Gastrocnemius medialis (tissue), 4 donors: ENCODE data around the gene SLC4A1AP.

Experiments
- POLR2A ChIP-seq, 2 donors: fragments of 450-650 bp; IDR thresholded peaks; one replicate each; pipeline ENCODE4 v1.6.1; 2017; ENCODE audit warnings: antibody characterized with exemption in 2 of 2, mild to moderate bottlenecking in 2 of 2, moderate library complexity in 2 of 2
- TF ChIP-seq, protein P1 (sequence below), 5 experiments: fragments of 450-650 bp in 3 of 5; fragments of 200-600 bp in 2 of 5; sonication (generic) in 2 of 5; IDR thresholded peaks in 4 of 5; conservative IDR thresholded peaks in 1 of 5; 1 replicate in 4 of 5; 2 replicates in 1 of 5; pipeline ENCODE4 v1.5.1; 2016 to 2019; ENCODE audit warnings: antibody characterized with exemption in 5 of 5, mild to moderate bottlenecking in 3 of 5, moderate library complexity in 3 of 5

DNA sequence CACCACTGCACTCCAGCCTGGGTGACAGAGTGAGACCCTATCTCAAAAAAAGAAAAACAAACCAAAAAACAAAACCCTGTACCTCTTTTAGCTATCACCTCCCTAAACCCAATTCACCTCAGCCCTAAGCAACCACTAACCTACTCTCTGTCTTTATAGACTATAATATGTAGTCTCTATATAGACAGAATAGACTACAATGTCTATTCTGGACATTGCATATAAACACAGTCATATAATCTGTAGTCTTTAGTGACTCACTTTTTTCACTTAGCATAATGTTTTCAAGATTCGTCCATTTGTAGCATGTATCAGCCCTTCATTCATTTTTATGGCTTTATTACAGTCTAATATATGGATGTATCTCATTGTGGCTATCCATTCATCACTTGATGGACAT is 70.6 kb downstream of the SLC4A1AP start:
- no peak for TF ChIP-seq POLR2A (IDR thresholded peaks at IDR 0.05)
- TF ChIP-seq, protein P1, sequence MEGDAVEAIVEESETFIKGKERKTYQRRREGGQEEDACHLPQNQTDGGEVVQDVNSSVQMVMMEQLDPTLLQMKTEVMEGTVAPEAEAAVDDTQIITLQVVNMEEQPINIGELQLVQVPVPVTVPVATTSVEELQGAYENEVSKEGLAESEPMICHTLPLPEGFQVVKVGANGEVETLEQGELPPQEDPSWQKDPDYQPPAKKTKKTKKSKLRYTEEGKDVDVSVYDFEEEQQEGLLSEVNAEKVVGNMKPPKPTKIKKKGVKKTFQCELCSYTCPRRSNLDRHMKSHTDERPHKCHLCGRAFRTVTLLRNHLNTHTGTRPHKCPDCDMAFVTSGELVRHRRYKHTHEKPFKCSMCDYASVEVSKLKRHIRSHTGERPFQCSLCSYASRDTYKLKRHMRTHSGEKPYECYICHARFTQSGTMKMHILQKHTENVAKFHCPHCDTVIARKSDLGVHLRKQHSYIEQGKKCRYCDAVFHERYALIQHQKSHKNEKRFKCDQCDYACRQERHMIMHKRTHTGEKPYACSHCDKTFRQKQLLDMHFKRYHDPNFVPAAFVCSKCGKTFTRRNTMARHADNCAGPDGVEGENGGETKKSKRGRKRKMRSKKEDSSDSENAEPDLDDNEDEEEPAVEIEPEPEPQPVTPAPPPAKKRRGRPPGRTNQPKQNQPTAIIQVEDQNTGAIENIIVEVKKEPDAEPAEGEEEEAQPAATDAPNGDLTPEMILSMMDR (IDR thresholded peaks at IDR 0.05 in 4 of 5, conservative IDR thresholded peaks at IDR 0.05 in 1 of 5) = no peak
